ENCODE measurements around the gene NKX1-1. TPM values are rescaled to one million over a fixed set of nuclear protein-coding genes. Genes with fewer than 3 reads are reported as not detected.

Gene NKX1-1
- total RNA-seq, 1 experiment from 2014 or later, result not detected

DNA sequence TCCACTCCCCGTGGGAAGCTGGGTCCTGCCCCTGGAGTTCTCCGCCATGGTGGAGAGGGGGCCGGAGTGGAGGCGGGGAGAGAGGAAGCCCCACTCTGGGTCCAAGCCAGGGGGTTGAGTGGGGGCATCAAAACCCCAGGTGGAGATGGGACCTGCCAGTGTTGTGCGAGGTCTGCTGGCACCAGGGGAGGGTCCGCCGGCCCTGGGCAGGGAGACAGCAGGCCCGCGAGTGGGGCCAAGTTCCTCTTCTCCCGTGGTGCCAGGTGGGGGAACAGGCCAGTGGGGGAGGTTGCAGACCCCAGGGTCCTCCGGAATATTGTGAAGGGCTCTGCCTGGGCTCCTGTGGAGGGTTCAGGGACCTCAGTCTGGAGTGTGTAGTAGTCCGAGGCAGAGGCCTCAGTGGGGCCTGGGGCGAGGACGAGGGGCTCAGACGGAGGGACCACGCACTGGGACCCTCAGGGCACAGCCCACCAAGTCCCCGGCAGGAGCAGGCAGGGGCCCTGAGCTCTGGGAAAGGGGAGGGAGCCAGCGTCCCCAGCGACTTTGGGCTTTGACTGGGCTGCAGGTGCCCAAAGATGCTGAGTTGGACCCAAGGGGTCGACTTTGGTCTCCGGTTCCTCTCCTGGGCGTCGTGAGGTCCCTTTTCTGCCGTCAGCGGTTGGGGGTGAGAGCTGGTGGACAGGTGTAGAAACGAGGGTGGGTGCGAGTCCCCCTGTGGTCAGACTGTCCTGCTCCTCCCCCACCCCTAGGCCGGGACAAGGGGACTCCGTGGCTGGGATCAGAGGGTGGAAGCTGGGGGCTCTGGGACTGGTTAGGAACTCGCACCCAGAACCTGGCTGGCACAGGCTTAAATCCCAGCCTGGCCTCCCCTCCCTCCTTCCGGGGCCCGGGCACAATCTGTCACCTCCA, 43.8 kb upstream of the NKX1-1 start:
- Mint-ChIP-seq H3K4me1 (no peaks in the 10 kb centered on the region), H3K36me3 (peaks cover 17% of the 10 kb centered on the region), H3K27ac (no peak overlapping the region), H3K9me3 (peaks cover 28% of the 10 kb centered on the region), H3K27me3 (ENCODE audit: low read depth) (peaks cover 6% of the 10 kb centered on the region), H3K4me3 (no peak overlapping the region)
- TF ChIP-seq JUN (CRISPR knock-in tag; IDR thresholded peaks at IDR 0.05), result no peak
- no peak for TF ChIP-seq CREB1 (CRISPR knock-in tag; IDR thresholded peaks at IDR 0.05)
- no peak for TF ChIP-seq ZNF671 (CRISPR knock-in tag; IDR thresholded peaks at IDR 0.05)
- TF ChIP-seq, protein P1, sequence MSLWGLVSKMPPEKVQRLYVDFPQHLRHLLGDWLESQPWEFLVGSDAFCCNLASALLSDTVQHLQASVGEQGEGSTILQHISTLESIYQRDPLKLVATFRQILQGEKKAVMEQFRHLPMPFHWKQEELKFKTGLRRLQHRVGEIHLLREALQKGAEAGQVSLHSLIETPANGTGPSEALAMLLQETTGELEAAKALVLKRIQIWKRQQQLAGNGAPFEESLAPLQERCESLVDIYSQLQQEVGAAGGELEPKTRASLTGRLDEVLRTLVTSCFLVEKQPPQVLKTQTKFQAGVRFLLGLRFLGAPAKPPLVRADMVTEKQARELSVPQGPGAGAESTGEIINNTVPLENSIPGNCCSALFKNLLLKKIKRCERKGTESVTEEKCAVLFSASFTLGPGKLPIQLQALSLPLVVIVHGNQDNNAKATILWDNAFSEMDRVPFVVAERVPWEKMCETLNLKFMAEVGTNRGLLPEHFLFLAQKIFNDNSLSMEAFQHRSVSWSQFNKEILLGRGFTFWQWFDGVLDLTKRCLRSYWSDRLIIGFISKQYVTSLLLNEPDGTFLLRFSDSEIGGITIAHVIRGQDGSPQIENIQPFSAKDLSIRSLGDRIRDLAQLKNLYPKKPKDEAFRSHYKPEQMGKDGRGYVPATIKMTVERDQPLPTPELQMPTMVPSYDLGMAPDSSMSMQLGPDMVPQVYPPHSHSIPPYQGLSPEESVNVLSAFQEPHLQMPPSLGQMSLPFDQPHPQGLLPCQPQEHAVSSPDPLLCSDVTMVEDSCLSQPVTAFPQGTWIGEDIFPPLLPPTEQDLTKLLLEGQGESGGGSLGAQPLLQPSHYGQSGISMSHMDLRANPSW (CRISPR knock-in tag; conservative IDR thresholded peaks at IDR 0.05; ENCODE audit: low read depth), result no peak
- TF ChIP-seq, protein P2, sequence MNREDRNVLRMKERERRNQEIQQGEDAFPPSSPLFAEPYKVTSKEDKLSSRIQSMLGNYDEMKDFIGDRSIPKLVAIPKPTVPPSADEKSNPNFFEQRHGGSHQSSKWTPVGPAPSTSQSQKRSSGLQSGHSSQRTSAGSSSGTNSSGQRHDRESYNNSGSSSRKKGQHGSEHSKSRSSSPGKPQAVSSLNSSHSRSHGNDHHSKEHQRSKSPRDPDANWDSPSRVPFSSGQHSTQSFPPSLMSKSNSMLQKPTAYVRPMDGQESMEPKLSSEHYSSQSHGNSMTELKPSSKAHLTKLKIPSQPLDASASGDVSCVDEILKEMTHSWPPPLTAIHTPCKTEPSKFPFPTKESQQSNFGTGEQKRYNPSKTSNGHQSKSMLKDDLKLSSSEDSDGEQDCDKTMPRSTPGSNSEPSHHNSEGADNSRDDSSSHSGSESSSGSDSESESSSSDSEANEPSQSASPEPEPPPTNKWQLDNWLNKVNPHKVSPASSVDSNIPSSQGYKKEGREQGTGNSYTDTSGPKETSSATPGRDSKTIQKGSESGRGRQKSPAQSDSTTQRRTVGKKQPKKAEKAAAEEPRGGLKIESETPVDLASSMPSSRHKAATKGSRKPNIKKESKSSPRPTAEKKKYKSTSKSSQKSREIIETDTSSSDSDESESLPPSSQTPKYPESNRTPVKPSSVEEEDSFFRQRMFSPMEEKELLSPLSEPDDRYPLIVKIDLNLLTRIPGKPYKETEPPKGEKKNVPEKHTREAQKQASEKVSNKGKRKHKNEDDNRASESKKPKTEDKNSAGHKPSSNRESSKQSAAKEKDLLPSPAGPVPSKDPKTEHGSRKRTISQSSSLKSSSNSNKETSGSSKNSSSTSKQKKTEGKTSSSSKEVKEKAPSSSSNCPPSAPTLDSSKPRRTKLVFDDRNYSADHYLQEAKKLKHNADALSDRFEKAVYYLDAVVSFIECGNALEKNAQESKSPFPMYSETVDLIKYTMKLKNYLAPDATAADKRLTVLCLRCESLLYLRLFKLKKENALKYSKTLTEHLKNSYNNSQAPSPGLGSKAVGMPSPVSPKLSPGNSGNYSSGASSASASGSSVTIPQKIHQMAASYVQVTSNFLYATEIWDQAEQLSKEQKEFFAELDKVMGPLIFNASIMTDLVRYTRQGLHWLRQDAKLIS (CRISPR knock-in tag; IDR thresholded peaks at IDR 0.05; ENCODE audit: borderline replicate concordance), result no peak
- no peak for TF ChIP-seq CREM (CRISPR knock-in tag; IDR thresholded peaks at IDR 0.05)
- TF ChIP-seq, protein P3, sequence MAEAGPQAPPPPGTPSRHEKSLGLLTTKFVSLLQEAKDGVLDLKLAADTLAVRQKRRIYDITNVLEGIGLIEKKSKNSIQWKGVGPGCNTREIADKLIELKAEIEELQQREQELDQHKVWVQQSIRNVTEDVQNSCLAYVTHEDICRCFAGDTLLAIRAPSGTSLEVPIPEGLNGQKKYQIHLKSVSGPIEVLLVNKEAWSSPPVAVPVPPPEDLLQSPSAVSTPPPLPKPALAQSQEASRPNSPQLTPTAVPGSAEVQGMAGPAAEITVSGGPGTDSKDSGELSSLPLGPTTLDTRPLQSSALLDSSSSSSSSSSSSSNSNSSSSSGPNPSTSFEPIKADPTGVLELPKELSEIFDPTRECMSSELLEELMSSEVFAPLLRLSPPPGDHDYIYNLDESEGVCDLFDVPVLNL (CRISPR knock-in tag; IDR thresholded peaks at IDR 0.05; ENCODE audit: borderline replicate concordance, low read depth), result no peak
- no peak for TF ChIP-seq TEAD4 (CRISPR knock-in tag; IDR thresholded peaks at IDR 0.05)
- TF ChIP-seq, protein P4, sequence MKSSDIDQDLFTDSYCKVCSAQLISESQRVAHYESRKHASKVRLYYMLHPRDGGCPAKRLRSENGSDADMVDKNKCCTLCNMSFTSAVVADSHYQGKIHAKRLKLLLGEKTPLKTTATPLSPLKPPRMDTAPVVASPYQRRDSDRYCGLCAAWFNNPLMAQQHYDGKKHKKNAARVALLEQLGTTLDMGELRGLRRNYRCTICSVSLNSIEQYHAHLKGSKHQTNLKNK (CRISPR knock-in tag; IDR thresholded peaks at IDR 0.05), result no peak
- TF ChIP-seq, protein P5, sequence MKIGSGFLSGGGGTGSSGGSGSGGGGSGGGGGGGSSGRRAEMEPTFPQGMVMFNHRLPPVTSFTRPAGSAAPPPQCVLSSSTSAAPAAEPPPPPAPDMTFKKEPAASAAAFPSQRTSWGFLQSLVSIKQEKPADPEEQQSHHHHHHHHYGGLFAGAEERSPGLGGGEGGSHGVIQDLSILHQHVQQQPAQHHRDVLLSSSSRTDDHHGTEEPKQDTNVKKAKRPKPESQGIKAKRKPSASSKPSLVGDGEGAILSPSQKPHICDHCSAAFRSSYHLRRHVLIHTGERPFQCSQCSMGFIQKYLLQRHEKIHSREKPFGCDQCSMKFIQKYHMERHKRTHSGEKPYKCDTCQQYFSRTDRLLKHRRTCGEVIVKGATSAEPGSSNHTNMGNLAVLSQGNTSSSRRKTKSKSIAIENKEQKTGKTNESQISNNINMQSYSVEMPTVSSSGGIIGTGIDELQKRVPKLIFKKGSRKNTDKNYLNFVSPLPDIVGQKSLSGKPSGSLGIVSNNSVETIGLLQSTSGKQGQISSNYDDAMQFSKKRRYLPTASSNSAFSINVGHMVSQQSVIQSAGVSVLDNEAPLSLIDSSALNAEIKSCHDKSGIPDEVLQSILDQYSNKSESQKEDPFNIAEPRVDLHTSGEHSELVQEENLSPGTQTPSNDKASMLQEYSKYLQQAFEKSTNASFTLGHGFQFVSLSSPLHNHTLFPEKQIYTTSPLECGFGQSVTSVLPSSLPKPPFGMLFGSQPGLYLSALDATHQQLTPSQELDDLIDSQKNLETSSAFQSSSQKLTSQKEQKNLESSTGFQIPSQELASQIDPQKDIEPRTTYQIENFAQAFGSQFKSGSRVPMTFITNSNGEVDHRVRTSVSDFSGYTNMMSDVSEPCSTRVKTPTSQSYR (CRISPR knock-in tag; IDR thresholded peaks at IDR 0.05), result no peak
- TF ChIP-seq, protein P6, sequence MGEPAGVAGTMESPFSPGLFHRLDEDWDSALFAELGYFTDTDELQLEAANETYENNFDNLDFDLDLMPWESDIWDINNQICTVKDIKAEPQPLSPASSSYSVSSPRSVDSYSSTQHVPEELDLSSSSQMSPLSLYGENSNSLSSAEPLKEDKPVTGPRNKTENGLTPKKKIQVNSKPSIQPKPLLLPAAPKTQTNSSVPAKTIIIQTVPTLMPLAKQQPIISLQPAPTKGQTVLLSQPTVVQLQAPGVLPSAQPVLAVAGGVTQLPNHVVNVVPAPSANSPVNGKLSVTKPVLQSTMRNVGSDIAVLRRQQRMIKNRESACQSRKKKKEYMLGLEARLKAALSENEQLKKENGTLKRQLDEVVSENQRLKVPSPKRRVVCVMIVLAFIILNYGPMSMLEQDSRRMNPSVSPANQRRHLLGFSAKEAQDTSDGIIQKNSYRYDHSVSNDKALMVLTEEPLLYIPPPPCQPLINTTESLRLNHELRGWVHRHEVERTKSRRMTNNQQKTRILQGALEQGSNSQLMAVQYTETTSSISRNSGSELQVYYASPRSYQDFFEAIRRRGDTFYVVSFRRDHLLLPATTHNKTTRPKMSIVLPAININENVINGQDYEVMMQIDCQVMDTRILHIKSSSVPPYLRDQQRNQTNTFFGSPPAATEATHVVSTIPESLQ (CRISPR knock-in tag; IDR thresholded peaks at IDR 0.05), result no peak
- TF ChIP-seq ZNF232 (CRISPR knock-in tag; IDR thresholded peaks at IDR 0.05), result no peak
- ChIA-PET CTCF (interaction anchor here (0.7 to 1.5 kb wide), 4 partner anchors 38 to 399 kb away, joined by 3 to 5 read pairs (median 3); no protein-coding TSS in a partner anchor), POLR2A (no interaction called here)
- no peak for DNase-seq (ENCODE audit: low spot score)
- no peak for ATAC-seq
